A549 treated with AZD2906 at 1 μM for 4 hours (cell line): ENCODE data around the gene CAP1. TPM values are rescaled to one million over a fixed set of nuclear protein-coding genes. Genes with fewer than 3 reads are reported as not detected.

ENCODE experiments used
- total RNA-seq: library from RNA; stranded (reverse); fragments of 200-300 nt; extraction: Qiagen RNA extraction; gene quantifications from 5 replicates; pipeline ENCODE4 v1.2.3, GENCODE V29; 2022

Gene CAP1
- 206 to 294 TPM (median 229 TPM) in 5 replicates for total RNA-seq

GRCh38 chr1:40040511-40041465, at the start of gene CAP1:
TSS of gene CAP1 (plus strand) at chr1:40040729. CDS start at chr1:40059347, 18,618 bp downstream.

GRCh38 chr1:40096977-40097782, 56.7 kb downstream of the CAP1 start, which contains the start of gene PPT1:
TSS of gene PPT1 (minus strand) at chr1:40097252. CDS start at chr1:40097238, 14 bp downstream.

Other genes starting within 250 kb of the CAP1 start
- 13.8 to 19.2 TPM (median 14.7 TPM) in 5 replicates for gene TRIT1, start 157.2 kb upstream of the CAP1 start, total RNA-seq
- 0.82 to 1.6 TPM (median 1.2 TPM) in 5 replicates for gene MYCL, start 138.8 kb upstream of the CAP1 start, total RNA-seq
- 8.8 to 11.4 TPM (median 9.9 TPM) in 5 replicates for gene MFSD2A, start 85.6 kb upstream of the CAP1 start, total RNA-seq
- 57.3 to 74.0 TPM (median 58.3 TPM) in 5 replicates for gene PPT1, start 56.5 kb downstream of the CAP1 start, total RNA-seq
- 4.3 to 6.2 TPM (median 4.7 TPM) in 5 replicates for gene RLF, start 120.7 kb downstream of the CAP1 start, total RNA-seq
- not detected in 5 replicates for gene TMCO2, start 207.2 kb downstream of the CAP1 start, total RNA-seq
- 35.9 to 43.0 TPM (median 36.8 TPM) in 5 replicates for gene ZMPSTE24, start 217.5 kb downstream of the CAP1 start, total RNA-seq